NCI-H774 (cell line): ENCODE measurements around the gene OTULIN.

Experiments
- DNase-seq: peaks from one replicate; lab custom pipeline; 2025; lab: John Stamatoyannopoulos, UW

OTULIN gene

GRCh38 chr5:14743601-14744295 is 79.2 kb downstream of the OTULIN start:
- no peak for DNase-seq

- DNase-seq: no peak
These were observed 80.0 kb downstream of the OTULIN start for GRCh38 chr5:14744296-14745187.

GRCh38 chr5:14745188-14745563 is 80.7 kb downstream of the OTULIN start:
- DNase-seq: no peak

- no peak for DNase-seq
These were observed 81.2 kb downstream of the OTULIN start for GRCh38 chr5:14745753-14746152.

GRCh38 chr5:14748180-14748900 is 83.8 kb downstream of the OTULIN start:
- DNase-seq: no peak
